ENCODE data around the gene GPBP1L1.

Gene GPBP1L1

GRCh38 chr1:45668526-45668925 lies 17.8 kb downstream of the GPBP1L1 start:
- peaks cover 57% of the 10 kb centered on the region for H3K4me1 Mint-ChIP-seq (ENCODE audit: low read depth)
- no peak for DNase-seq
- no peaks in the 10 kb centered on the region for H3K27me3 Mint-ChIP-seq
- no peak overlapping the region for H3K4me3 Mint-ChIP-seq
- H3K36me3 Mint-ChIP-seq (ENCODE audit: low read depth), result peaks cover 34% of the 10 kb centered on the region
- peak overlapping the region; percentile 47 for H3K27ac Mint-ChIP-seq
- H3K9me3 Mint-ChIP-seq, result no peaks in the 10 kb centered on the region

GRCh38 chr1:45667321-45668111 lies 18.8 kb downstream of the GPBP1L1 start:
- Mint-ChIP-seq H3K9me3 (no peaks in the 10 kb centered on the region), H3K4me1 (ENCODE audit: low read depth) (peaks cover 55% of the 10 kb centered on the region)

GRCh38 chr1:45666836-45667235 lies 19.5 kb downstream of the GPBP1L1 start:
- H3K27ac Mint-ChIP-seq, result no peak overlapping the region
- H3K9me3 Mint-ChIP-seq, result no peaks in the 10 kb centered on the region
- no peak for DNase-seq
- no peak overlapping the region for H3K4me3 Mint-ChIP-seq
- peaks cover 23% of the 10 kb centered on the region for H3K36me3 Mint-ChIP-seq (ENCODE audit: low read depth)
- no peaks in the 10 kb centered on the region for H3K27me3 Mint-ChIP-seq
- H3K4me1 Mint-ChIP-seq (ENCODE audit: low read depth), result peaks cover 56% of the 10 kb centered on the region

More at GRCh38 chr1:45667321-45668111, 18.8 kb downstream of the GPBP1L1 start:
- Mint-ChIP-seq H3K27ac (peak overlapping the region; percentile 59), H3K36me3 (ENCODE audit: low read depth) (peaks cover 24% of the 10 kb centered on the region), H3K4me3 (no peak overlapping the region), H3K27me3 (no peaks in the 10 kb centered on the region)
- DNase-seq, result no peak

DNA sequence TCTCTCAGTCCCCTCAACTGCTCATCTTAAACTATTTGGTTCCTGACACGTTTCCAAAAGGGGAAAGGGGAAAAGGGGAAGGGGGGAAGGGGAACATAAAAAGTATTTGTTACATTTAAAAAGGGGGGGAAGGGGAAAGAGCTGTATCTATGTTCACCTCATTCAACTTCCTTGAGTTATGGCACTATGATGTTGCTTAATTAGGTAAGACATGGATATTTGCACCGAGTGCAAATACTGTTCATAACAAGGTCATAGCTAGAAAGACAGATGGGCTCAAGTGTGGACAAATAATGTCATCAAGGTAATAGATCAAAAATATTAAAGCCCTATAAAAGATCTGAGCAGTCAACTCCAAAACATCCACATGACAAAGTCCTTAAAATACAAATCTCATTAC lies 26.0 kb downstream of the GPBP1L1 start:
- Mint-ChIP-seq H3K27me3 (no peaks in the 10 kb centered on the region), H3K4me1 (ENCODE audit: low read depth) (peaks cover 25% of the 10 kb centered on the region), H3K4me3 (no peak overlapping the region), H3K9me3 (no peaks in the 10 kb centered on the region), H3K36me3 (ENCODE audit: low read depth) (peaks cover 69% of the 10 kb centered on the region), H3K27ac (peak overlapping the region; percentile 55)
- no peak for DNase-seq

DNA sequence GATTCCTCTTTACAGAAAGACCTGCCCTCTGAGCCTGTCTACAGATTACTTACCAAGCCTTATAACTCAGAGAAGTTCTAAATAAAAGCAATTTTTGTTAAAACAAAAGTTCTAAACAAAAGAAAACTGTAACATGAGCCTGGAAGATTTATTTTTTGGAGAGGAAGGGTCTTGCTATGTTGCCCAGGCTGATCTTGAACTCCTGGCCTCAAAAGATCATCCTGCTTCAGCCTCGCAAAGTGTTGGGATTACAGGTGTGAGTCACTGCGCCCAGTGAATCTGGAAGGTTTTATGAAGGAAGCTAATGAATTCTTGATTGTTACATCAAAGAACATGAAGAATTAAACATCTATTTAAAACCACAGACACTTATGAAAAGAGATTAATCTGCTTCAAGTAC lies 27.1 kb downstream of the GPBP1L1 start:
- H3K27ac Mint-ChIP-seq, result no peak overlapping the region
- H3K4me1 Mint-ChIP-seq (ENCODE audit: low read depth), result peaks cover 33% of the 10 kb centered on the region

GRCh38 chr1:45658171-45658570 lies 28.2 kb downstream of the GPBP1L1 start:
- Mint-ChIP-seq H3K27ac (peak overlapping the region; percentile 51), H3K27me3 (no peaks in the 10 kb centered on the region)

More for the DNA sequence above, 27.1 kb downstream of the GPBP1L1 start:
- Mint-ChIP-seq H3K27me3 (no peaks in the 10 kb centered on the region), H3K36me3 (ENCODE audit: low read depth) (peaks cover 77% of the 10 kb centered on the region), H3K4me3 (no peak overlapping the region), H3K9me3 (no peaks in the 10 kb centered on the region)
- DNase-seq, result no peak

GRCh38 chr1:45656573-45657226 lies 29.6 kb downstream of the GPBP1L1 start:
- Mint-ChIP-seq H3K9me3 (no peaks in the 10 kb centered on the region), H3K27me3 (no peaks in the 10 kb centered on the region), H3K36me3 (ENCODE audit: low read depth) (peaks cover 89% of the 10 kb centered on the region), H3K4me3 (no peak overlapping the region), H3K27ac (no peak overlapping the region), H3K4me1 (ENCODE audit: low read depth) (peaks cover 23% of the 10 kb centered on the region)
- no peak for DNase-seq

More at GRCh38 chr1:45658171-45658570, 28.2 kb downstream of the GPBP1L1 start:
- H3K9me3 Mint-ChIP-seq, result no peaks in the 10 kb centered on the region
- H3K4me3 Mint-ChIP-seq, result no peak overlapping the region
- peaks cover 32% of the 10 kb centered on the region for H3K4me1 Mint-ChIP-seq (ENCODE audit: low read depth)
- DNase-seq, result no peak
- peaks cover 79% of the 10 kb centered on the region for H3K36me3 Mint-ChIP-seq (ENCODE audit: low read depth)

DNA sequence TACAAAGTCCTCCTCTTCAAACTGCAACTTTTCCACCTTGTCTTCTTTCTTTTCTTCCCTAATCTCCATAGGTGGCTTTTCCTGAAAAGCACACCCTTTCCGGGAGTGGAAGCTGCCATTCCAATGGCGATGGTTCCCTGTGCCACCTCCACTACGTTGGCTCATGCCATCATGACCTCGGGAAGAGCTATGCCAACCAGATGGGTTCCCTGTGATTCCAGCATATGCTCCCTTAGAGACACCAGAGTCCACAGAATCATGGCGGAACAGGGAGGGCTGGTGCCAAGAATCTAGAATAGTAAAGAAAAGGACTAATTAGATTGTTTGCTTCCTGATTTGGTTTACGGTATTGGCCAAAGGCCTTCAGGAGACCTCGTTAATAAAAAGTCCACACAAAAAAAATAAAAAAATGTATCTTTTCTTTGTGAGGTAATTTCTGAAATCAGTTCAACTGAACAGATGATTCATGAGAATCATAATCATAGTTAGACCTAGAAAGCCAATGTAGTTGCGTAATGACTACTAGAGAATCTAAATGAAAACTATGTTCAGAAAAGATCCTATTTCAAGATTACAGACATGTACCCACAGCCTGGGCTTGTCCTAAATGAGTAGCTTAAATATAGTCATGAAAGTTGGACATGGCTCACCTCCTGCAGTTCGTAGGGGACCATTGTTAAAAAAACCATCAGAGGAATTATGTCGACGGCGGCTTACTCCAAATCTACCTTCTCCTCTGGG lies 31.6 kb downstream of the GPBP1L1 start:
- Mint-ChIP-seq H3K4me1 (ENCODE audit: low read depth) (peaks cover 25% of the 10 kb centered on the region), H3K4me3 (no peak overlapping the region), H3K27me3 (no peaks in the 10 kb centered on the region), H3K27ac (peak overlapping the region; percentile 80), H3K9me3 (no peaks in the 10 kb centered on the region), H3K36me3 (ENCODE audit: low read depth) (peaks cover 92% of the 10 kb centered on the region)
- no peak for DNase-seq

- Mint-ChIP-seq H3K36me3 (ENCODE audit: low read depth) (peaks cover 86% of the 10 kb centered on the region), H3K9me3 (no peaks in the 10 kb centered on the region), H3K27me3 (no peaks in the 10 kb centered on the region), H3K4me1 (ENCODE audit: low read depth) (peaks cover 4% of the 10 kb centered on the region), H3K27ac (peak overlapping the region; percentile 59), H3K4me3 (no peak overlapping the region)
- DNase-seq, result no peak
These were observed 38.9 kb downstream of the GPBP1L1 start for GRCh38 chr1:45647248-45648021.

- H3K4me1 Mint-ChIP-seq (ENCODE audit: low read depth), result peaks cover 2% of the 10 kb centered on the region
- peaks cover 82% of the 10 kb centered on the region for H3K36me3 Mint-ChIP-seq (ENCODE audit: low read depth)
- no peak for DNase-seq
- H3K27me3 Mint-ChIP-seq, result no peaks in the 10 kb centered on the region
- no peaks in the 10 kb centered on the region for H3K9me3 Mint-ChIP-seq
- no peak overlapping the region for H3K27ac Mint-ChIP-seq
- no peak overlapping the region for H3K4me3 Mint-ChIP-seq
These were observed 41.7 kb downstream of the GPBP1L1 start for GRCh38 chr1:45644661-45645060.

DNA sequence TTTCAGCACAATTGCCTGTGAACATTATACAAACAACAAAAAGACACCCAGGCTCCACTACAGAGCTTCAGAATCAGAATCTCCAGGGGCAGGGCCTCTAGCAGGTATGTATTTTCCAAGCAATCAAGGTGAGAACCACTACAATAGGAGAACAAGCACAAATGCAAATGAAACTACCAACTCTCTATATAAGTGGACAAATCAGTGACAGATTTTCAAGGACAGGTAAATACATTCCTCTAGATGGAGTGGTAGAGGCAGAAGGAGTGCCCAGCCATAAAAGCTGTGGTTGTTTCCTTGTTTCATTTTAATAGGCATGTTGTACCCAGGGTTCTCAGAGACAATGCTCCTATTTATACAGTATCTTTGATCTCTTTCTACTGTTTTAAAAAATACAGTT lies 42.4 kb downstream of the GPBP1L1 start:
- no peaks in the 10 kb centered on the region for H3K27me3 Mint-ChIP-seq
- H3K36me3 Mint-ChIP-seq (ENCODE audit: low read depth), result peaks cover 77% of the 10 kb centered on the region

GRCh38 chr1:45643321-45643720 lies 43.0 kb downstream of the GPBP1L1 start:
- H3K27ac Mint-ChIP-seq, result peak overlapping the region; percentile 57
- H3K4me3 Mint-ChIP-seq, result no peak overlapping the region
- H3K36me3 Mint-ChIP-seq (ENCODE audit: low read depth), result peaks cover 70% of the 10 kb centered on the region
- no peaks in the 10 kb centered on the region for H3K27me3 Mint-ChIP-seq
- H3K9me3 Mint-ChIP-seq, result no peaks in the 10 kb centered on the region
- peaks cover 2% of the 10 kb centered on the region for H3K4me1 Mint-ChIP-seq (ENCODE audit: low read depth)
- no peak for DNase-seq

More for the DNA sequence above, 42.4 kb downstream of the GPBP1L1 start:
- no peak overlapping the region for H3K4me3 Mint-ChIP-seq
- H3K27ac Mint-ChIP-seq, result no peak overlapping the region
- DNase-seq, result no peak
- peaks cover 2% of the 10 kb centered on the region for H3K4me1 Mint-ChIP-seq (ENCODE audit: low read depth)
- H3K9me3 Mint-ChIP-seq, result no peaks in the 10 kb centered on the region

GRCh38 chr1:45640293-45640692 lies 46.0 kb downstream of the GPBP1L1 start:
- no peaks in the 10 kb centered on the region for H3K4me1 Mint-ChIP-seq (ENCODE audit: low read depth)
- H3K36me3 Mint-ChIP-seq (ENCODE audit: low read depth), result peaks cover 46% of the 10 kb centered on the region
- no peak overlapping the region for H3K4me3 Mint-ChIP-seq
- no peaks in the 10 kb centered on the region for H3K27me3 Mint-ChIP-seq
- DNase-seq, result no peak
- H3K27ac Mint-ChIP-seq, result no peak overlapping the region
- no peaks in the 10 kb centered on the region for H3K9me3 Mint-ChIP-seq

DNA sequence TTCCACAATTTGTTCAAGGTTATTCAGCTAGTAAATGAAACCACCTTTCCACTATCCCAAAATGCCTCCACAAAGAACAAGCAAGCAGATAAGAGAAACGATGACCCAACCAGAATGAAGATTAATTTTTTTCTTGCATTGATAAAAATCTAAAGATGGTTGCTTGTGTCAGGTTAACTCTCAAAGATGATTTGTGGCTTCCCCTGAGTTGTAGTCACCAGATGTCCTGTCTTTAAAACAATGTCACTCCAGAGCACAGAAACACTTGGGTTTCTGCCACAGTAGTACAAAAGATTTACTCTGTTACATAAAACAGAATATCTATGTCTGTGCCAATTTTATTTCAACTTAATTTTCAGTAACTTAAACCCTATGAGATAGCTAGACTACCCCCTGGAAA lies 51.1 kb downstream of the GPBP1L1 start:
- no peak overlapping the region for H3K27ac Mint-ChIP-seq
- no peaks in the 10 kb centered on the region for H3K27me3 Mint-ChIP-seq
- H3K36me3 Mint-ChIP-seq (ENCODE audit: low read depth), result peaks cover 12% of the 10 kb centered on the region
- H3K9me3 Mint-ChIP-seq, result no peaks in the 10 kb centered on the region
- DNase-seq, result no peak
- H3K4me1 Mint-ChIP-seq (ENCODE audit: low read depth), result no peaks in the 10 kb centered on the region
- H3K4me3 Mint-ChIP-seq, result no peak overlapping the region
